HG03045 (cell line): ENCODE data around the gene SERPIND1.
"Not testable (repeated sequence)": the region's sequence is repeated elsewhere in the genome, so short reads cannot be mapped to it uniquely, and the experiment has no call there.

Source experiments
- ATAC-seq: cut with Tn5 transposase; IDR thresholded peaks from one replicate; pipeline ENCODE4 v1.9.1; 2021; ENCODE audit warnings: mild to moderate bottlenecking, moderate library complexity; ENCODE audit not compliant: unreplicated experiment

Gene SERPIND1

GRCh38 chr22:20746431-20747189 is 27.3 kb upstream of the SERPIND1 start:
- no peak for ATAC-seq

GRCh38 chr22:20747223-20747622 is 26.7 kb upstream of the SERPIND1 start:
- no peak for ATAC-seq

- ATAC-seq = no peak
Observed at GRCh38 chr22:20748082-20748481, 25.8 kb upstream of the SERPIND1 start.

GRCh38 chr22:20748731-20749428 is 25.0 kb upstream of the SERPIND1 start:
- ATAC-seq = no peak

- no peak for ATAC-seq
Observed at GRCh38 chr22:20749453-20749852, 24.5 kb upstream of the SERPIND1 start.

- no peak for ATAC-seq
Observed at GRCh38 chr22:20750461-20751184, 23.3 kb upstream of the SERPIND1 start.

GRCh38 chr22:20751185-20751851 is 22.6 kb upstream of the SERPIND1 start:
- ATAC-seq = no peak

GRCh38 chr22:20752104-20752741 is 21.7 kb upstream of the SERPIND1 start:
- no peak for ATAC-seq

- ATAC-seq = no peak
Observed at GRCh38 chr22:20752873-20753272, 21.0 kb upstream of the SERPIND1 start.

- no peak for ATAC-seq
Observed at GRCh38 chr22:20756846-20757245, 17.1 kb upstream of the SERPIND1 start.

GRCh38 chr22:20758688-20759087 is 15.2 kb upstream of the SERPIND1 start:
- ATAC-seq = no peak

GRCh38 chr22:20760084-20760483 is 13.8 kb upstream of the SERPIND1 start:
- ATAC-seq = no peak

- ATAC-seq = no peak
Observed at GRCh38 chr22:20761536-20761935, 12.4 kb upstream of the SERPIND1 start.

- no peak for ATAC-seq
Observed at GRCh38 chr22:20762233-20762796, 11.6 kb upstream of the SERPIND1 start.

GRCh38 chr22:20763630-20764470 is 10.1 kb upstream of the SERPIND1 start:
- no peak for ATAC-seq

- no peak for ATAC-seq
Observed at GRCh38 chr22:20764471-20764720, 9.5 kb upstream of the SERPIND1 start.

- no peak for ATAC-seq
Observed at GRCh38 chr22:20764729-20765128, 9.2 kb upstream of the SERPIND1 start.

- ATAC-seq = no peak
Observed at GRCh38 chr22:20765938-20766337, 8.0 kb upstream of the SERPIND1 start.

GRCh38 chr22:20766530-20766929 is 7.4 kb upstream of the SERPIND1 start:
- ATAC-seq = no peak

GRCh38 chr22:20769496-20769826 is 4.5 kb upstream of the SERPIND1 start:
- not testable (repeated sequence) for ATAC-seq
